Activated B cell treated with CpG ODN at 0.5 μM for 24 hours (primary cell): ENCODE measurements around the gene ETV7. TPM values are rescaled to one million over a fixed set of nuclear protein-coding genes. Genes with fewer than 3 reads are reported as not detected.
"Not testable (repeated sequence)": the region's sequence is repeated elsewhere in the genome, so short reads cannot be mapped to it uniquely, and the experiment has no call there.

ENCODE experiments used
- ATAC-seq: fragments of 200-7000 bp; cut with Tn5 transposase; one replicate; pipeline ENCODE4 v1.10.0; 2021; ENCODE audit warnings: low read depth, mild to moderate bottlenecking, moderate library complexity
- CTCF ChIA-PET: fragments of 350-600 bp; sonication (Branson Sonifier 250); formaldehyde crosslinking; loops from one replicate; lab custom pipeline; 2021; ENCODE audit warnings: antibody characterized with exemption; lab: Charles Lee
- POLR2A ChIA-PET: fragments of 350-600 bp; sonication (Branson Sonifier 250); formaldehyde crosslinking; loops from one replicate; lab custom pipeline; 2021; ENCODE audit warnings: antibody characterized with exemption; lab: Charles Lee
- DNase-seq: peaks from one replicate; pipeline ENCODE4 v3.0.0; 2022
- H3K27ac Mint-ChIP-seq: one replicate; pipeline ENCODE4 v1.8.0; 2020; ENCODE audit warnings: mixed read lengths
- H3K27me3 Mint-ChIP-seq: one replicate; pipeline ENCODE4 v1.8.0; 2021; ENCODE audit warnings: mixed read lengths
- H3K36me3 Mint-ChIP-seq: one replicate; pipeline ENCODE4 v1.8.0; 2021; ENCODE audit warnings: low read depth, mixed read lengths
- H3K4me1 Mint-ChIP-seq: one replicate; pipeline ENCODE4 v1.8.0; 2021; ENCODE audit warnings: mixed read lengths
- H3K4me3 Mint-ChIP-seq: one replicate; pipeline ENCODE4 v1.8.0; 2020; ENCODE audit warnings: mild to moderate bottlenecking, mixed read lengths
- H3K9me3 Mint-ChIP-seq: one replicate; pipeline ENCODE4 v1.8.0; 2020; ENCODE audit warnings: mixed read lengths
- CTCF ChIP-seq: fragments of 200-600 bp; IDR thresholded peaks from one replicate; pipeline ENCODE4 v1.8.0; 2022; ENCODE audit warnings: antibody characterized with exemption, mild to moderate bottlenecking
- intact Hi-C: fragments of 100-400 bp; cut with micrococcal nuclease; formaldehyde crosslinking; loops from one replicate; pipeline ENCODE4 v1.15.1; 2024
- total RNA-seq: library from RNA; stranded (reverse); gene quantifications from 2 replicates; pipeline ENCODE4 v1.2.3, GENCODE V29; 2022

Gene ETV7
- total RNA-seq, 1 donor from 2014 or later: 0.51 TPM

DNA sequence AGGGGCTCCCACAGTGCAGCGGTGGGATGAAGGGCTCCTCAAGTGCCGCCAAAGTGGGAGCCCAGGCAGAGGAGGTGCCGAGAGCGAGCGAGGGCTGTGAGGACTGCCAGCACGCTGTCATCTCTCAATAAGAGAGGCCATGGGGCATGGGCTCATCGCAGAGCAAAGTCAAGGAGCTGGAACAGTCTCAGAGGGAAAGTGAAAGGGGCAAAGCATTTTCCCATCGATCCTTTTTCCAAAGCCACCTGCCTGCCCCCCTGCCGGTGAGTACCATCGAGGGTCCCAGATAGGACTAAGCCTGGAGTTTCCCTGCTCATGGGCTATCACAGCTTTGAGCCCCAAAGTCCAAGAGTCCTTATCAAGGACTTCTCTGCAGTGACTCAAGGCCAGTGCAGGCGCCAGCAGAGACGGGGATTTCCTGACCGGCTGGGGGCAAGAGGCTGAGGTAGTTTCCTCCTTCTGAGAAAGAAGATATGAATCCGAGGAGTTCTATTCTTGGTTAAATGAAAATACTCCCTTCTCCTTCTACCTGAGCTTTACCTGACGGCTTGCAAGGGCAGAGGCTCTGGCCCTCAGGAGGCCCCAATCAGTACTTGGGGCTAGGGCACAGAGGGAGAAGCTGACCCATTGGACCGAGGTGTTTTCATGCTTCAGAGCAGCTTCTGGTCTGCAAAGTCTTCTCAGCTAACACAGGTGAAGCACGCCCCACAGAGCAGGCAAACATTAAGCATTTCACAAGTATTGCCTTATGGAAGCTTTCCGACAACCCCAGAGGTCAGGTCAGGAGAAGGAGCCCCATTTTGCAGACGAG lies 22.6 kb downstream of the ETV7 start:
- Mint-ChIP-seq H3K9me3 (no peaks in the 10 kb centered on the region), H3K36me3 (no peaks in the 10 kb centered on the region), H3K4me3 (no peak overlapping the region), H3K27ac (peak overlapping the region; percentile 41), H3K4me1 (peaks cover 18% of the 10 kb centered on the region), H3K27me3 (no peaks in the 10 kb centered on the region)
- DNase-seq (no peak), ATAC-seq (peak; percentile 45)
- intact Hi-C loops: no loop called here
- no peak for TF ChIP-seq CTCF
- ChIA-PET POLR2A (interaction anchor here (1.0 kb wide), 1 partner anchor 11 kb away, joined by 3 read pairs; no protein-coding TSS in a partner anchor), CTCF (interaction anchor here (1.5 to 8.4 kb wide), 2 partner anchors 24 to 61 kb away, joined by 3 to 91 read pairs; no protein-coding TSS in a partner anchor)

- ATAC-seq, H3K27me3 Mint-ChIP-seq, H3K9me3 Mint-ChIP-seq, H3K36me3 Mint-ChIP-seq, H3K4me3 Mint-ChIP-seq, DNase-seq, intact Hi-C loops, H3K27ac Mint-ChIP-seq: not testable (repeated sequence)
- ChIA-PET POLR2A (interaction anchor here (1.0 kb wide), 1 partner anchor 10 kb away, joined by 3 read pairs; no protein-coding TSS in a partner anchor), CTCF (interaction anchor here (1.5 to 8.4 kb wide), 2 partner anchors 23 to 60 kb away, joined by 3 to 91 read pairs; no protein-coding TSS in a partner anchor)
- peaks cover 20% of the 10 kb centered on the region for H3K4me1 Mint-ChIP-seq
Measured at GRCh38 chr6:36364061-36364635, 23.3 kb downstream of the ETV7 start.

- H3K9me3 Mint-ChIP-seq, H3K27ac Mint-ChIP-seq, intact Hi-C loops, H3K4me3 Mint-ChIP-seq, DNase-seq, H3K27me3 Mint-ChIP-seq, POLR2A ChIA-PET, H3K36me3 Mint-ChIP-seq, ATAC-seq: not testable (repeated sequence)
- CTCF ChIA-PET: interaction anchor here (0.8 to 8.4 kb wide), 2 partner anchors 22 to 59 kb away, joined by 3 to 91 read pairs; no protein-coding TSS in a partner anchor
- peaks cover 26% of the 10 kb centered on the region for H3K4me1 Mint-ChIP-seq
Measured at GRCh38 chr6:36363371-36363752, 24.1 kb downstream of the ETV7 start.

DNA sequence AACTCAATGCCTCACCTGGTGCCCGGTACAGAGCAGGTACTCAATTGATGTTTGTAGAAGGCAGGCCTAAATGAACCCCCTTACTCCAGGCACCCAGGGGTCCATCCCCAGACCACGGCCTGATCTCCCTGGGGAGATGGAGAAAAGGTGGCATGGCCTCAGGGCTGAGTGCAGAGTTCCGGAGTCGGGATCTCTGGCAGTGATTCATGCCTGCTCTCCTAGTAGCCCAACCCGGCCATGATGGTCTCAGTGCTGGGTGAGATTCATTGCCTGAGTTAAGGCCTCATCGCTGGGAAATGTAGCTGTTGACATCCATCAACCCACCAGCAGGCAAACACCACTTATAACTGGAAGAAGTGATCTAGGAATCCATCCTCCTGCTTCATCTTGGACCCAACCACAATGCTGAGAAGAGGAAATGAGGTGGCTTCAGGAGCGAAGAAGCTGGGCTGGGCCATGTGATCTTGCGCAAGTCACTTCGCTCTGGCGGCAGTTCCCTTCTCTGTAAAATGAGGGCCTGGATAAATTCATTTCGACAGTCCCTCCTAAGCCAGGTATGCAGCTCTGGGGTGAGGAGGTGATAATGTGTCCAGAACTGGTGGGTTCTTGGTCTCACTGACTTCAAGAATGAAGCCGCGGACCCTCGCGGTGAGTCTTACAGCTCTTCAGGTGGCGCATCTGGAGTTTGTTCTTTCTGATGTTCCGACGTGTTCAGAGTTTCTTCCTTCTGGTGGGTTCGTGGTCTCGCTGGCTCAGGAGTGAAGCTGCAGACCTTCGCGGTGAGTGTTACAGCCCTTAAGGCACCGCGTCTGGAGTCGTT lies 24.7 kb downstream of the ETV7 start:
- Mint-ChIP-seq H3K4me1 (peaks cover 32% of the 10 kb centered on the region), H3K9me3 (no peaks in the 10 kb centered on the region), H3K4me3 (no peak overlapping the region), H3K36me3 (no peaks in the 10 kb centered on the region), H3K27ac (no peak overlapping the region), H3K27me3 (peaks cover 1% of the 10 kb centered on the region)
- ATAC-seq (no peak), DNase-seq (no peak)
- POLR2A ChIA-PET: no interaction called here
- CTCF ChIA-PET: interaction anchor here (0.8 to 8.4 kb wide), 2 partner anchors 21 to 59 kb away, joined by 3 to 91 read pairs; no protein-coding TSS in a partner anchor
- TF ChIP-seq CTCF: no peak
- intact Hi-C loops: no loop called here

GRCh38 chr6:36361071-36361470 lies 26.4 kb downstream of the ETV7 start:
- CTCF ChIA-PET: interaction anchor here (1.2 to 8.4 kb wide), 4 partner anchors 9 to 333 kb away, joined by 3 to 91 read pairs (median 20); partner anchors contain the start of gene MAPK14
- ATAC-seq: no peak
- intact Hi-C loops: loop anchor here (2.0 kb wide), 1 partner anchor 838 kb away; no protein-coding TSS in a partner anchor
- H3K9me3 Mint-ChIP-seq: no peaks in the 10 kb centered on the region
- no peak overlapping the region for H3K27ac Mint-ChIP-seq
- no peak overlapping the region for H3K4me3 Mint-ChIP-seq
- H3K27me3 Mint-ChIP-seq: peaks cover 2% of the 10 kb centered on the region
- H3K36me3 Mint-ChIP-seq: no peaks in the 10 kb centered on the region
- H3K4me1 Mint-ChIP-seq: peaks cover 30% of the 10 kb centered on the region
- no peak for TF ChIP-seq CTCF
- POLR2A ChIA-PET: no interaction called here
- DNase-seq: no peak
